ENCODE measurements around the gene PEDS1. TPM values are rescaled to one million over a fixed set of nuclear protein-coding genes. Genes with fewer than 3 reads are reported as not detected.
"Not testable (repeated sequence)": the region's sequence is repeated elsewhere in the genome, so short reads cannot be mapped to it uniquely, and the experiment has no call there.

The PEDS1 gene
- polyA plus RNA-seq, 3 donors: 25.5 to 29.8 (median 28.0) TPM

GRCh38 chr20:50138479-50139393, 14.8 kb downstream of the PEDS1 start:
- DNase-seq: no peak

- DNase-seq: no peak
These were observed 15.4 kb downstream of the PEDS1 start for GRCh38 chr20:50138120-50138478.

- DNase-seq: not testable (repeated sequence)
These were observed 15.8 kb downstream of the PEDS1 start for GRCh38 chr20:50137702-50138101.

GRCh38 chr20:50136822-50137599, 16.5 kb downstream of the PEDS1 start:
- no peak for DNase-seq

GRCh38 chr20:50135157-50135556, 18.4 kb downstream of the PEDS1 start:
- not testable (repeated sequence) for DNase-seq

- DNase-seq: no peak
These were observed 19.9 kb downstream of the PEDS1 start for GRCh38 chr20:50133474-50134217.

- no peak for DNase-seq
These were observed 20.5 kb downstream of the PEDS1 start for GRCh38 chr20:50133041-50133440.

- DNase-seq: no peak
These were observed 22.5 kb downstream of the PEDS1 start for GRCh38 chr20:50130995-50131394.

- DNase-seq: no peak
These were observed 23.2 kb downstream of the PEDS1 start for GRCh38 chr20:50130356-50130723.

GRCh38 chr20:50129662-50130355, 23.7 kb downstream of the PEDS1 start:
- no peak for DNase-seq

- no peak for DNase-seq
These were observed 25.0 kb downstream of the PEDS1 start for GRCh38 chr20:50128520-50128905.

GRCh38 chr20:50127587-50128519, 25.7 kb downstream of the PEDS1 start:
- no peak for DNase-seq

GRCh38 chr20:50126662-50127061, 26.9 kb downstream of the PEDS1 start:
- DNase-seq: no peak

- no peak for DNase-seq
These were observed 28.2 kb downstream of the PEDS1 start for GRCh38 chr20:50125279-50125678.

GRCh38 chr20:50124496-50124895, 29.0 kb downstream of the PEDS1 start:
- DNase-seq: no peak

GRCh38 chr20:50123418-50123817, 30.1 kb downstream of the PEDS1 start:
- DNase-seq: no peak

GRCh38 chr20:50122763-50123162, 30.8 kb downstream of the PEDS1 start:
- no peak for DNase-seq

GRCh38 chr20:50121858-50122271, 31.7 kb downstream of the PEDS1 start:
- no peak for DNase-seq

GRCh38 chr20:50120935-50121693, 32.4 kb downstream of the PEDS1 start:
- DNase-seq: no peak

- no peak for DNase-seq
These were observed 35.3 kb downstream of the PEDS1 start for GRCh38 chr20:50118203-50118602.
